Muscle of leg (tissue), 16 donors: Measurements from ENCODE around the gene IMMP1L. TPM values are rescaled to one million over a fixed set of nuclear protein-coding genes. Genes with fewer than 3 reads are reported as not detected.

ENCODE experiments used
- DNase-seq: peaks from one replicate; pipeline ENCODE4 v3.0.0; 2013
- H3K27ac ChIP-seq: one replicate; pipeline ENCODE4 v1.5.1; 2013; ENCODE audit warnings: mild to moderate bottlenecking, low read length, control low read depth
- H3K27me3 ChIP-seq: one replicate; pipeline ENCODE4 v1.6.1; 2013; ENCODE audit warnings: low read length; ENCODE audit not compliant: control insufficient read depth, insufficient read depth
- H3K36me3 ChIP-seq: one replicate; pipeline ENCODE4 v1.6.1; 2013; ENCODE audit warnings: low read length; ENCODE audit not compliant: control insufficient read depth, insufficient read depth
- H3K4me1 ChIP-seq: one replicate; pipeline ENCODE4 v1.6.1; 2013; ENCODE audit warnings: low read length; ENCODE audit not compliant: control insufficient read depth, insufficient read depth
- H3K4me3 ChIP-seq: one replicate; pipeline ENCODE4 v1.5.1; 2013; ENCODE audit warnings: low read length, control low read depth
- H3K9me3 ChIP-seq: replicated peaks from 2 replicates; pipeline ENCODE4 v1.6.1; 2013; ENCODE audit warnings: low read depth, low read length; ENCODE audit not compliant: control insufficient read depth
- WGBS: methylation state at CpG from one replicate; pipeline ENCODE4 v1.1.5; 2013; ENCODE audit warnings: missing lambda C conversion rate; ENCODE audit not compliant: insufficient coverage; 5-methylcytosine and 5-hydroxymethylcytosine counted together
- long read RNA-seq, 11 donors: transcript quantifications; one replicate each; lab custom pipeline, GENCODE V29; 2026
- polyA plus RNA-seq, 8 donors: library from polyadenylated mRNA; unstranded; fragments of 120-200 nt; gene quantifications; one replicate each; pipeline versions ENCODE4 v1.2.1 to v1.2.3, GENCODE V29; 2013; ENCODE audit warnings: inconsistent platforms in 1 of 8, low replicate concordance in 1 of 8; ENCODE audit not compliant: insufficient read length in 8 of 8, insufficient read depth in 1 of 8
- total RNA-seq: library from RNA; stranded (reverse); fragments of 120-200 nt; gene quantifications from one replicate; pipeline ENCODE4 v1.2.4, GENCODE V29; 2013

IMMP1L gene, protein sequence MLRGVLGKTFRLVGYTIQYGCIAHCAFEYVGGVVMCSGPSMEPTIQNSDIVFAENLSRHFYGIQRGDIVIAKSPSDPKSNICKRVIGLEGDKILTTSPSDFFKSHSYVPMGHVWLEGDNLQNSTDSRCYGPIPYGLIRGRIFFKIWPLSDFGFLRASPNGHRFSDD
- total RNA-seq = 50.4 TPM
- 10 to 100 TPM; 22.8 to 29.1 (median 25.8) TPM for polyA plus RNA-seq
- long read RNA-seq, donor 1, partial matches to known transcripts = 0 of 6 reads
- long read RNA-seq, donor 1, other reads (novel, unspliced or antisense) = 0 of 6 reads
- long read RNA-seq, donor 2, partial matches to known transcripts = 0 of 5 reads
- long read RNA-seq, donor 2, other reads (novel, unspliced or antisense) = 0 of 5 reads
- long read RNA-seq, donor 3, transcript IMMP1L-213 (3 exons, 314 nt) = major isoform, 9 of 31 reads
- long read RNA-seq, donor 3, partial matches to known transcripts = 20 of 31 reads
- long read RNA-seq, donor 3, other reads (novel, unspliced or antisense) = 0 of 31 reads
- long read RNA-seq, donor 4, transcript IMMP1L-213 (3 exons, 314 nt) = major isoform, 9 of 16 reads
- long read RNA-seq, donor 4, partial matches to known transcripts = 0 of 16 reads
- long read RNA-seq, donor 4, other reads (novel, unspliced or antisense) = 0 of 16 reads
- long read RNA-seq, donor 5, transcript IMMP1L-213 (3 exons, 314 nt) = major isoform, 41 of 50 reads
- long read RNA-seq, donor 5, partial matches to known transcripts = 0 of 50 reads
- long read RNA-seq, donor 5, other reads (novel, unspliced or antisense) = 0 of 50 reads
- long read RNA-seq, donor 6, transcript IMMP1L-213 (3 exons, 314 nt) = major isoform, 23 of 33 reads
- long read RNA-seq, donor 6, partial matches to known transcripts = 0 of 33 reads
- long read RNA-seq, donor 6, other reads (novel, unspliced or antisense) = 0 of 33 reads
- long read RNA-seq, donor 7, transcript IMMP1L-213 (3 exons, 314 nt) = major isoform, 39 of 50 reads
- long read RNA-seq, donor 7, partial matches to known transcripts = 6 of 50 reads
- long read RNA-seq, donor 7, other reads (novel, unspliced or antisense) = 0 of 50 reads
- long read RNA-seq, donor 8, transcript IMMP1L-213 (3 exons, 314 nt) = major isoform, 21 of 25 reads
- long read RNA-seq, donor 8, partial matches to known transcripts = 0 of 25 reads
- long read RNA-seq, donor 8, other reads (novel, unspliced or antisense) = 0 of 25 reads
- long read RNA-seq, donor 9, transcript IMMP1L-213 (3 exons, 314 nt) = major isoform, 17 of 49 reads
- long read RNA-seq, donor 9, partial matches to known transcripts = 28 of 49 reads
- long read RNA-seq, donor 9, other reads (novel, unspliced or antisense) = 0 of 49 reads
- long read RNA-seq, donor 10, transcript IMMP1L-212 (2 exons, 463 nt) = minor isoform, 5 of 40 reads
- long read RNA-seq, donor 10, transcript IMMP1L-213 (3 exons, 314 nt) = major isoform, 13 of 40 reads
- long read RNA-seq, donor 10, partial matches to known transcripts = 17 of 40 reads
- long read RNA-seq, donor 10, other reads (novel, unspliced or antisense) = 0 of 40 reads
- long read RNA-seq, donor 11, transcript IMMP1L-213 (3 exons, 314 nt) = major isoform, 17 of 24 reads
- long read RNA-seq, donor 11, partial matches to known transcripts = 0 of 24 reads
- long read RNA-seq, donor 11, other reads (novel, unspliced or antisense) = 0 of 24 reads

DNA sequence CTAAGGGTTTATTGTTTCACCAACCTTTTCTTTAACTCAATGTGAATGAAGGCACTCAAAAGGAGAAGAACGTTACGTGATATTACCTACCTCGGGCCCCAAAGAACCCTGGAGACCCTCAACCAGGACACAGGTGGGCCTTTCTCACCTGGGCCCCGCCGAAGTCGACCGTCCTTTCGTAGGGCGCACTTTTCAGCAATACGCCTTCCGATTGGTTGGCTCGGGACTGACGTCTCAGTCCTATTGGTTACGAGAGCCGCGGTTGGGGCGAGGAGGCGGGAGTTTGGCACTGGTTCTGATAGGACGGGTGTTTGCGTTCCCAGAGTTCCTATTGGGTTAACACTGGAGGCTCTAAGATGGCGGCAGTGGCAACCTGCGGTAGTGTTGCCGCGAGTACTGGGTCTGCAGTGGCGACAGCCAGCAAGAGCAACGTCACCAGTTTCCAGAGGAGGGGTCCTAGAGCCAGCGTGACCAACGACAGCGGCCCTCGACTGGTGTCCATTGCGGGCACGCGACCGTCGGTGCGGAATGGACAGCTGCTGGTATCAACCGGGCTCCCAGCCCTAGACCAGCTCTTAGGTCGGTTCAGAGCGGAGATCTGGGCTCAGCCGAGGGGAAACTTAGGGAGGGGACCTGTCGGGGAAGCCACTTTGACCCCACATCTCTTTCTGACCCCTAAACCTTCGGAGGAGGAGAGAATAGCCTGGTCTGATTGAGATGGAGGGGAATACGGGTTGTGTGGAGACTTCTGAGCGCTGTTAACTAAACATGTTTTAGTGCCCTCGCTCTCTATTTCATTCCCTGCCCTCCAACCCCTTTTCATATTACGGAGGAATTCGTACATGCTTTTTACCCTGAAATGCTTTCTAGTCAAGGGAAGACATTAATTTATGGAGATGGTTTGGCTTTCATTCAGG is at the start of gene IMMP1L, which contains the start of gene ELP4:
Gene IMMP1L, minus strand, starts transcription at position 194 of the 917 bp plus-strand sequence. CDS start 46,346 bp downstream, outside the sequence.
Gene ELP4, plus strand, starts transcription at position 339 of the 917 bp plus-strand sequence. Its CDS starts 18 bp downstream, at position 357.
- under 1% methylated on average over 34 of the region's 47 CpGs for WGBS
- peak within 1 kb of the TSS; percentile 73 for H3K4me3 ChIP-seq
- no peaks in the 10 kb centered on the region for H3K4me1 ChIP-seq
- H3K27ac ChIP-seq = peak within 1 kb of the TSS; percentile 91
- no peaks in the 10 kb centered on the region for H3K27me3 ChIP-seq
- peaks cover 3% of the 10 kb centered on the region for H3K36me3 ChIP-seq
- no peaks in the 10 kb centered on the region for H3K9me3 ChIP-seq
- DNase-seq = peak; percentile 99

DNA sequence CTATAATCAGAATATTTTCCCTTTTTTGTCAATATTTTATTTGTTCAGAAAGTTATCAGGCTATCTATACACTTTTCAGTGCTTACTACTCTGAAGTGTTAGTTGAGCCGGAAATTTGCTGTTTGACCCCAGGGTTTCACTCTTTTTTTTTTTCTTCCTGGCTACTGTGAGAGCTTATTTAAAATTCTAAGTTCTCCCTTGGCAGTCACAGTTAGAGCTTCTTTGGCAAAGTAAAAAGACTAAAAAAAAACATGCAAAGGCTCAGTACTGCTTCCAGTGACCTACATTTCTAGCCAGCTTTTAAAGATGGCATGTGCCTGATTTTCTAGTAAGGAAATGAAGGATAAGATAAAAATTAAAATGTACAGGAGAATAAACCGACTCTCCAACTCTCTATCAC is 48.6 kb upstream of the IMMP1L start:
- no CpG with 5 or more reads among the region's 2 CpGs for WGBS
- Histone ChIP-seq H3K36me3 (no peaks in the 10 kb centered on the region), H3K9me3 (no peaks in the 10 kb centered on the region), H3K27ac (no peak overlapping the region), H3K4me1 (no peaks in the 10 kb centered on the region), H3K4me3 (no peak overlapping the region), H3K27me3 (no peaks in the 10 kb centered on the region)
- DNase-seq = peak; percentile 43

DNA sequence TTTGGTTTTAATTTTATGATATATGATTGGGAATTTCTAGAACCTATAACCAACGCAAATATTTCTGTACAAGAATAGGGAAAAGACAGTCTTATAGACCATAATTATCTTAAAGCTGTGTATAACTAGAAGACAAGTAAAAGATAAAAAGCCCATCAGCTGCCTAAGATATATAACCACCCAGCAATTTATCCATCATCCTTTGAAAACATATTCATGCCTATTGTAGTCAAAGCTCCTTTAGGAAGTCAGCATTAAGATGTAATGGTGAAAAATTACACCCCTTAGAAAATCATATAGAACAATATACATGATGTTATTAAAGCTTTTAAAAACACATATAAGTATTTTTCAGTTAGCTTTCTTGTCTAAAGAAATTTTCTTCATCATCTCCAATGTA is 46.5 kb upstream of the IMMP1L start:
- Histone ChIP-seq H3K27me3 (no peaks in the 10 kb centered on the region), H3K9me3 (no peaks in the 10 kb centered on the region), H3K4me1 (no peaks in the 10 kb centered on the region), H3K4me3 (no peak overlapping the region), H3K27ac (no peak overlapping the region), H3K36me3 (no peaks in the 10 kb centered on the region)
- WGBS = no CpG with 5 or more reads among the region's 1 CpG
- DNase-seq = no peak

DNA sequence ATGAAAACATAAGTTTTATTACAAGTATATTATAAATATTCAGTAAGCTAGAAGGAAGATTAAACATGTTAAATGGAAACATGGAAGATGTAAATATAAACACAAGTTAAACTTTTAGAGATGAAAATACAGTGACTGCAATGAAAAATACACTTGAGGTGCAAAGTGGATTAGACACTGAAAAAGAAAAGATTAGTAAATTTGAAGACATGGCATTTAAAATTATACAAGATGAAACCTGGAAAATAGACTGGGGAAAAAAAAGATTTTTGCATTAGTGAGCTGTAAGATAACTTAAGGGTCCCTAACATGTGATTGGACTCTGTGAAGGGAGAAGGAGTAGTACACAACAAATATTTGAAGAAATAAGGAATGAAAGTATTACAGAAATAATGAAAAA is 33.4 kb upstream of the IMMP1L start:
- H3K9me3 ChIP-seq = peaks cover 9% of the 10 kb centered on the region
- no peak for DNase-seq
- H3K27me3 ChIP-seq = no peaks in the 10 kb centered on the region
- no peaks in the 10 kb centered on the region for H3K4me1 ChIP-seq
- no peak overlapping the region for H3K27ac ChIP-seq
- H3K4me3 ChIP-seq = no peak overlapping the region
- H3K36me3 ChIP-seq = peaks cover 7% of the 10 kb centered on the region

DNA sequence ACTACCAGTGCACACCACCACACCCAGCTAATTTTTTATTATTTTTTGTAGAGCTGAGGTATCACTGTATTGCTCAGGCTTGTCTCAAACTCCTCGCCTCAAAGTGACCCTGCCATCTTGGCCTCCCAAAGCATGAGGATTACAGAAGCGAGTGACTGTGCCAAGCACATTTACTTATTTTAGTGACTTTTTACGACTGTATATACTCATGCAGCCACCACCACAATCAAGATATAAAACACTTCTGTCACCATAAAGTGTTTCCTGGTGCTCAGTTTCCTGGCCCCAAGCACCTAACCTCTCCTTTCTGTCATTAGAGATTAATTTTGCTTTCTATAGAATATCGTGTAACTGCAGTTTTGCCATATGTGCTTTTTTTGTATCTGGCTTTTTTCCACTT is 26.1 kb upstream of the IMMP1L start:
- DNase-seq = no peak
- no peak overlapping the region for H3K4me3 ChIP-seq
- no peaks in the 10 kb centered on the region for H3K4me1 ChIP-seq
- no peak overlapping the region for H3K27ac ChIP-seq
- H3K9me3 ChIP-seq = no peaks in the 10 kb centered on the region
- WGBS = 100% methylated on average over 1 of the region's 4 CpGs
- no peaks in the 10 kb centered on the region for H3K36me3 ChIP-seq
- no peaks in the 10 kb centered on the region for H3K27me3 ChIP-seq

DNA sequence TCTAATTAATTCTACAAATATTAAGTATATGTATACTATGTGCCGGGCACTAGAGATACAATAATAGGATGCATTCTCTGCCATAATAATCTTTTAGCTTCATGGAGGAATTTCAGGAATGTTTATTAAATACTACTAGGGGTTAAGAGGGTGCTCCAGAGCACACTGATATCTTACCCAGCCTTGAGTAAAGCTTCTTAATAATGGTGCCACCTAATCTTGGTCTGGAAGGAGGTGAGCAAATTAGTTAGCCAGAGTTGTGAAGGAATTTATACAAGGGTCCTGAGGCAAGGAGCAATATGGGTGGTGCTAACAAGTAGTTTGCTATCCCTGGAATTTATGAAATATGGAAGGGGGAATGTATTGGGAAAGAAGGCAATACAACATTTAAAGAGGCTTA is 21.9 kb upstream of the IMMP1L start:
- H3K4me1 ChIP-seq = no peaks in the 10 kb centered on the region
- H3K36me3 ChIP-seq = no peaks in the 10 kb centered on the region
- H3K4me3 ChIP-seq = no peak overlapping the region
- H3K27ac ChIP-seq = no peak overlapping the region
- no peaks in the 10 kb centered on the region for H3K9me3 ChIP-seq
- no peaks in the 10 kb centered on the region for H3K27me3 ChIP-seq
- no CpG with 5 or more reads among the region's 1 CpG for WGBS
- DNase-seq = no peak

DNA sequence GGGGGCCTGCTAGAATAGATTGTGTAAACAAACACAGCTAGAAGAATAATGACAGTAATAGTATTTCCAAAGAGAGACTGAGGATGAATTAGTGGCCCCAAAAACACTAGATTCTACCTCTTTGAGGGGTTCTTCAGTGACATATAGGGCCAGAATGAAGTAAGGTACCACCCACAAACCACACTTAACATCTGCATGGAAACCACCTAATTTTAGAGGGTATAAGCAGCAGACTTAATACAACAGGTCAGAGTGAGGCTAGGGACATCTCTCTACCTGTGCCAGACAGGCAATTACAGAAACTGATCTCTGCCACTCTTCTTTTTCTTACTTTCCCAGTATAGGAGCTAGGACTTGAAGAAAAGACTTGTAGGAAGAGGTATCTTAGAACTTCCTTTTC is 20.3 kb upstream of the IMMP1L start:
- no peak overlapping the region for H3K27ac ChIP-seq
- no peak for DNase-seq
- H3K36me3 ChIP-seq = no peaks in the 10 kb centered on the region
- H3K4me1 ChIP-seq = no peaks in the 10 kb centered on the region
- H3K9me3 ChIP-seq = no peaks in the 10 kb centered on the region
- H3K4me3 ChIP-seq = no peak overlapping the region
- no peaks in the 10 kb centered on the region for H3K27me3 ChIP-seq

DNA sequence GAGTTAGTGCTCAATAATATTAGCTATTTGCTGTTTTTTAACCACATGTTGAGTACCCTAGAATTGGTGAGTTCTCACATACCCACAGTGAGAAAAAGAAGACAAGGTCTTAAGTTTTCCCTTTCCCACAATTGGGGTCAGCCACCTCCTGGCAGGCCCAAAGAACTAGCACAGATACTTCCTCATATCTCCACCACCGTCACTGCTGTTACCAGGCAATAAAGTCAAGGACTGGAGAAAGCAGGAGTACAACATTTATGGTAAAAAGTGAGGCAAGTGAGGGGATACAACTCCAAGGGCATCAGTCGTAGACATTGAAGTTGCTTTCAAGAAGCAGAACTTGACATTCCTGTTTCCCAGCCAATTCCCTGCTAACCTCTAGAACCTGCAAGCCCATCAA is 19.8 kb upstream of the IMMP1L start:
- no peak overlapping the region for H3K27ac ChIP-seq
- no peak overlapping the region for H3K4me3 ChIP-seq
- no CpG with 5 or more reads among the region's 2 CpGs for WGBS
- H3K4me1 ChIP-seq = no peaks in the 10 kb centered on the region
- no peaks in the 10 kb centered on the region for H3K36me3 ChIP-seq
- H3K9me3 ChIP-seq = no peaks in the 10 kb centered on the region
- no peaks in the 10 kb centered on the region for H3K27me3 ChIP-seq
- no peak for DNase-seq
